ENCODE results near the gene GSTA4. TPM values are rescaled to one million over a fixed set of nuclear protein-coding genes. Genes with fewer than 3 reads are reported as not detected.

The GSTA4 gene
- total RNA-seq, 2 experiments from 2014 or later: 0.25 TPM; not detected in 1

DNA sequence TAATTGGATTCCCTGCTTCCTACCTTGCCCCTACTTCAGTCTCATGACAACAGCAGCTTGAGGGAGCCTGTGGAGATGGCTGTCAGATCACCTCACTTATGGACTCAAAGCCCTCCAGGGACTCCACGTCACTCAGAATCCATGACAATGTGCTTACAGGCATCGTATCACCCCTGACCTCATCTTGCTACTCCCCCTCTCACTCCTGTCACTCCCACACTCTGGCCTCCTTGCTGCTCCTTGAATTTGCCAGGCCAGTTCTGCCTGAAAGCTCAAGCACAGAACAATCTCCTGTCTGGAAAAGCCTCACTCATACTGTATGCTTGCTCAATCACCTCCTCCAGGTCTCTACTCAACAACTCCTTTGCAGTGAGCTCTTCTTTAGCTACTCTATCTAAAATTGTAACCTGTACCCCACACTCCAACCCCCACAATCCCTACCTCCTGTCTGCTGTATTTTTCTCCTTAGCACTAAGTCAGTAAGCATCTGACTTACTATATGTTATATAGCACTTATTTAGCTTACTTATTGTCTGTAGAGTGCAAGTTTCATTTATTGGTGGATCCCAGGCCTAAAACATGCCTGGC is 10.7 kb upstream of the GSTA4 start:
- ChIA-PET CTCF (interaction anchor here (0.6 kb wide), 1 partner anchor 743 kb away, joined by 3 read pairs; no protein-coding TSS in a partner anchor), POLR2A (interaction anchor here (1.0 kb wide), 1 partner anchor 11 kb away, joined by 5 read pairs; the partner anchor contains the start of gene GSTA4)
- no peak for ATAC-seq (ENCODE audit: poor library complexity)
- Mint-ChIP-seq H3K36me3 (ENCODE audit: low read depth) (peaks cover 70% of the 10 kb centered on the region), H3K4me1 (ENCODE audit: low read depth) (no peaks in the 10 kb centered on the region), H3K9me3 (no peaks in the 10 kb centered on the region), H3K27ac (no peak overlapping the region), H3K4me3 (no peak overlapping the region), H3K27me3 (no peaks in the 10 kb centered on the region)
- Histone ChIP-seq H3K4me3 (ENCODE audit: low read length) (no peak overlapping the region), H3K4me1 (ENCODE audit: insufficient read depth, low read length) (no peaks in the 10 kb centered on the region), H3K36me3 (ENCODE audit: insufficient read depth, low read length) (peaks cover 53% of the 10 kb centered on the region), H3K27ac (ENCODE audit: low read depth in 1 of 2, low read length in 2 of 2) (no peak overlapping the region), H3K9me3 (ENCODE audit: control insufficient read depth in 1 of 2, insufficient read depth in 1 of 2, low read length in 2 of 2) (no peaks in the 10 kb centered on the region), H3K27me3 (ENCODE audit: control insufficient read depth in 1 of 2, insufficient read depth in 2 of 2, low read length in 2 of 2) (no peaks in the 10 kb centered on the region)
- no peak for DNase-seq
- intact Hi-C loops (cut with DNase I, micrococcal nuclease): no loop called here
- TF ChIP-seq CTCF (IDR thresholded peaks at IDR 0.05): no peak

DNA sequence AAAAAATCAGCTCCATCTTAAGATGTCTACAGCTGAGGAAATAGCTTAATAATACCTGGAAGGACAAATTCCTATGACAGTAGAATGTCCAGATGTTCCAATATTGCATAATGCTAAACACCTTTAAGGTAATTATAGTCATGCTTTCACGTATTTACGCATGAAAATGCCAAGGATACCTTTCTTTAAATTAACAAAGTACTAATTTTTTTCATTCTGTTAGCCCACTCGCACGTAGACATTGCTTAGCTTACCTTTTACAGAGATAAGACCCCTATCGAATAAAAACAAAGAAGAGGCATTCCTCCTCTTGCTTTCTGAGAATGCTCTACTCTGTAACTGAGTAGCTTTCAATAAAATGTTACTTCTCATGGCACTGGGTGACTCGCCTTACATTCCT is 4.4 kb upstream of the GSTA4 start:
- Mint-ChIP-seq H3K9me3 (no peaks in the 10 kb centered on the region), H3K4me1 (ENCODE audit: low read depth) (peaks cover 18% of the 10 kb centered on the region), H3K27ac (no peak overlapping the region), H3K36me3 (ENCODE audit: low read depth) (peaks cover 30% of the 10 kb centered on the region), H3K4me3 (no peak overlapping the region), H3K27me3 (peaks cover 10% of the 10 kb centered on the region)
- intact Hi-C loops (cut with DNase I, micrococcal nuclease): loop anchor here (5.0 to 10.0 kb wide), 5 partner anchors 117 to 715 kb away; partner anchors contain the start of genes GCLC (in 1 of the 2), MCM3 (in 1 of the 2) and TRAM2 (in 1 of the 2)
- H3K4me1 ChIP-seq (ENCODE audit: insufficient read depth, low read length): peaks cover 14% of the 10 kb centered on the region
- no peak overlapping the region for H3K4me3 ChIP-seq (ENCODE audit: low read length)
- no peaks in the 10 kb centered on the region for H3K27me3 ChIP-seq (ENCODE audit: control insufficient read depth in 1 of 2, insufficient read depth in 2 of 2, low read length in 2 of 2)
- no peaks in the 10 kb centered on the region for H3K9me3 ChIP-seq (ENCODE audit: control insufficient read depth in 1 of 2, insufficient read depth in 1 of 2, low read length in 2 of 2)
- no peak overlapping the region for H3K27ac ChIP-seq (ENCODE audit: low read depth in 1 of 2, low read length in 2 of 2)
- no peak for TF ChIP-seq CTCF (IDR thresholded peaks at IDR 0.05)
- no peak for DNase-seq
- POLR2A ChIA-PET: no interaction called here
- ATAC-seq (ENCODE audit: poor library complexity): no peak
- CTCF ChIA-PET: interaction anchor here (1.1 kb wide), 1 partner anchor 599 kb away, joined by 3 read pairs; no protein-coding TSS in a partner anchor
- peaks cover 6% of the 10 kb centered on the region for H3K36me3 ChIP-seq (ENCODE audit: insufficient read depth, low read length)

- H3K27me3 Mint-ChIP-seq: peaks cover 10% of the 10 kb centered on the region
- peaks cover 21% of the 10 kb centered on the region for H3K36me3 Mint-ChIP-seq (ENCODE audit: low read depth)
- ChIA-PET POLR2A (no interaction called here), CTCF (no interaction called here)
- no peak overlapping the region for H3K27ac Mint-ChIP-seq
- no peak overlapping the region for H3K4me3 Mint-ChIP-seq
- no peaks in the 10 kb centered on the region for H3K9me3 Mint-ChIP-seq
- H3K36me3 ChIP-seq (ENCODE audit: insufficient read depth, low read length): peaks cover under 1% of the 10 kb centered on the region
- no peak for TF ChIP-seq CTCF (IDR thresholded peaks at IDR 0.05)
- DNase-seq (no peak), ATAC-seq (ENCODE audit: poor library complexity) (no peak)
- intact Hi-C loops (cut with DNase I, micrococcal nuclease): loop anchor here (5.0 to 10.0 kb wide), 5 partner anchors 116 to 714 kb away; partner anchors contain the start of genes GCLC (in 1 of the 2), MCM3 (in 1 of the 2) and TRAM2 (in 1 of the 2)
- no peak overlapping the region for H3K27ac ChIP-seq (ENCODE audit: low read depth in 1 of 2, low read length in 2 of 2)
- no peaks in the 10 kb centered on the region for H3K27me3 ChIP-seq (ENCODE audit: control insufficient read depth in 1 of 2, insufficient read depth in 2 of 2, low read length in 2 of 2)
- H3K4me1 Mint-ChIP-seq (ENCODE audit: low read depth): peaks cover 21% of the 10 kb centered on the region
- no peaks in the 10 kb centered on the region for H3K9me3 ChIP-seq (ENCODE audit: control insufficient read depth in 1 of 2, insufficient read depth in 1 of 2, low read length in 2 of 2)
- peaks cover 15% of the 10 kb centered on the region for H3K4me1 ChIP-seq (ENCODE audit: insufficient read depth, low read length)
- H3K4me3 ChIP-seq (ENCODE audit: low read length): no peak overlapping the region
These were observed 3.5 kb upstream of the GSTA4 start for GRCh38 chr6:52998603-52999002.

All from CD4-positive, alpha-beta T cell (primary cell).